Measurements from ENCODE around the gene TIMM50. TPM values are rescaled to one million over a fixed set of nuclear protein-coding genes. Genes with fewer than 3 reads are reported as not detected.

Gene TIMM50
- total RNA-seq, 1 donor from 2014 or later, result 56.0 TPM

DNA sequence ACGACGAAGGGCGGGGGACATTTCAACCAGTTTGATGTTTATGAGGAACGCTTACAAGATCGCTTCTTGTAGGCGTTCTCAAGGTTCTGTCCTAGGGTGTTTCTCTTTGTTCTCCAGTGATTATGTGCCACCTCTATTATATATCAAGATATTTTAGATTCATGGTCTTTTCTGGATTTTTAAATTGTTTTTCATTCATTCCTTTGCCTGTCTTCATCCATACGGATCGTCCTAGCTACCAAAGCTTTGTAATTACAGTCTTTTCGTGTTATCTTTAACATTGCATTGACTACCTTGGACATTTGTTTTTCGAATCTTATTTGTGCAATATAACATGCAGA is 59.7 kb downstream of the TIMM50 start:
- Mint-ChIP-seq H3K9me3 (ENCODE audit: unreplicated experiment) (no peaks in the 10 kb centered on the region), H3K36me3 (ENCODE audit: unreplicated experiment) (no peaks in the 10 kb centered on the region), H3K4me3 (ENCODE audit: unreplicated experiment) (peak overlapping the region; percentile 92), H3K4me1 (ENCODE audit: unreplicated experiment) (peaks cover 20% of the 10 kb centered on the region), H3K27ac (ENCODE audit: unreplicated experiment) (peak overlapping the region; percentile 97), H3K27me3 (ENCODE audit: unreplicated experiment) (peaks cover 15% of the 10 kb centered on the region)
- no peak for DNase-seq (ENCODE audit: extremely low spot score, unreplicated experiment)
- TF ChIP-seq CTCF (IDR thresholded peaks at IDR 0.05), result no peak

Other genes with a start within 250 kb of the TIMM50 start
- not detected in 2 replicates for gene IFNL3, start 235.8 kb upstream of the TIMM50 start, total RNA-seq
- not detected in 2 replicates for gene IFNL4, start 232.0 kb upstream of the TIMM50 start, total RNA-seq
- not detected in 2 replicates for gene IFNL2, start 212.4 kb upstream of the TIMM50 start, total RNA-seq
- not detected in 2 replicates for gene IFNL1, start 184.4 kb upstream of the TIMM50 start, total RNA-seq
- gene LRFN1, start 160.0 kb upstream of the TIMM50 start, total RNA-seq, result 0.31 and 0.35 TPM in 2 replicates
- not detected in 2 replicates for gene GMFG, start 144.8 kb upstream of the TIMM50 start, total RNA-seq
- 100 and 101 TPM in 2 replicates for gene SAMD4B, start 138.4 kb upstream of the TIMM50 start, total RNA-seq
- 45.6 and 45.9 TPM in 2 replicates for gene PAF1, start 89.7 kb upstream of the TIMM50 start, total RNA-seq
- gene MED29, start 89.5 kb upstream of the TIMM50 start, total RNA-seq, result 37.1 and 38.7 TPM in 2 replicates
- gene ZFP36, start 74.0 kb upstream of the TIMM50 start, total RNA-seq, result 81.5 and 105 TPM in 2 replicates
- 131 and 150 TPM in 2 replicates for gene PLEKHG2, start 68.2 kb upstream of the TIMM50 start, total RNA-seq
- 1,827 and 1,860 TPM in 2 replicates for gene RPS16, start 44.9 kb upstream of the TIMM50 start, total RNA-seq
- gene SUPT5H, start 35.3 kb upstream of the TIMM50 start, total RNA-seq, result 130 and 132 TPM in 2 replicates
- gene DLL3, start 18.1 kb downstream of the TIMM50 start, total RNA-seq, result 0.42 and 0.62 TPM in 2 replicates
- gene SELENOV, start 34.3 kb downstream of the TIMM50 start, total RNA-seq, result not detected in 2 replicates
- 3.6 and 4.0 TPM in 2 replicates for gene EID2B, start 52.0 kb downstream of the TIMM50 start, total RNA-seq
- 16.6 and 18.1 TPM in 2 replicates for gene EID2, start 59.3 kb downstream of the TIMM50 start, total RNA-seq
- not detected in 2 replicates for gene LGALS13, start 121.7 kb downstream of the TIMM50 start, total RNA-seq
- gene LGALS16, start 175.1 kb downstream of the TIMM50 start, total RNA-seq, result not detected in 2 replicates
- not detected in 2 replicates for gene LGALS14, start 223.6 kb downstream of the TIMM50 start, total RNA-seq

Data from osteocyte (in vitro differentiated cells).